ENCODE measurements around the gene ZBTB22. TPM values are rescaled to one million over a fixed set of nuclear protein-coding genes. Genes with fewer than 3 reads are reported as not detected.
A peak's percentile ranks its signal among the peaks of the same experiment; 100 is the strongest.
"Not testable (repeated sequence)": the region's sequence is repeated elsewhere in the genome, so short reads cannot be mapped to it uniquely, and the experiment has no call there.

The ZBTB22 gene
- total RNA-seq, 4 donors from 2014 or later, result 10.1 to 31.8 (median 17.2) TPM

- intact Hi-C loops (cut with DNase I; ENCODE audit: low total_unique reads), result no loop called here
- Histone ChIP-seq H3K27ac (peak overlapping the region; percentile 80 to 89 (median 86)), H3K27me3 (no peaks in the 10 kb centered on the region), H3K4me1 (peaks cover 6 to 21% (median 20%) of the 10 kb centered on the region in 4 donors), H3K36me3 (peaks cover 0 to 8% (median 0%) of the 10 kb centered on the region in 4 donors), H3K9me3 (no peaks in the 10 kb centered on the region), H3K4me3 (peak overlapping the region; percentile 69 to 93 (median 79))
- in situ Hi-C loops (cut with MboI; ENCODE audit: low pct_ligation_motif_present in 1 of 4, low pct_unique_long_range_greater_than_20kb in 1 of 4, low sequenced_read_pairs in 3 of 4), result no loop called here
- TF ChIP-seq POLR2AphosphoS5 (IDR thresholded peaks at IDR 0.05), result no peak
- TF ChIP-seq POLR2A (IDR thresholded peaks at IDR 0.05), result no peak
- TF ChIP-seq CTCF (IDR thresholded peaks at IDR 0.05), result no peak
- no peak for TF ChIP-seq EP300 (IDR thresholded peaks at IDR 0.05; ENCODE audit: low read depth)
- WGBS, 2 donors (ENCODE audit: low coverage in 1 of 2), result 7 to 16% methylated on average over 4 to 21 of the region's 21 CpGs
- DNase-seq, result no peak
Measured at GRCh38 chr6:33288141-33288920, 29.2 kb downstream of the ZBTB22 start.

- H3K4me1 ChIP-seq, result peaks cover 6 to 21% (median 20%) of the 10 kb centered on the region in 4 donors
- peaks cover 0 to 8% (median 0%) of the 10 kb centered on the region in 4 donors for H3K36me3 ChIP-seq
- intact Hi-C loops (cut with DNase I; ENCODE audit: low total_unique reads) (no loop called here), in situ Hi-C loops (cut with MboI; ENCODE audit: low pct_ligation_motif_present in 1 of 4, low pct_unique_long_range_greater_than_20kb in 1 of 4, low sequenced_read_pairs in 3 of 4) (no loop called here)
- H3K27me3 ChIP-seq, result no peaks in the 10 kb centered on the region
- H3K9me3 ChIP-seq, result no peaks in the 10 kb centered on the region
- H3K4me3 ChIP-seq, result no peak overlapping the region
- H3K27ac ChIP-seq, result no peak overlapping the region
- WGBS, 2 donors (ENCODE audit: low coverage in 1 of 2), result 80 to 93% methylated on average over 1 to 22 of the region's 22 CpGs
- no peak for TF ChIP-seq CTCF (IDR thresholded peaks at IDR 0.05)
- no peak for TF ChIP-seq POLR2A (IDR thresholded peaks at IDR 0.05)
- no peak for TF ChIP-seq EP300 (IDR thresholded peaks at IDR 0.05; ENCODE audit: low read depth)
- TF ChIP-seq POLR2AphosphoS5 (IDR thresholded peaks at IDR 0.05), result no peak
- no peak for DNase-seq
Measured at GRCh38 chr6:33286946-33287914, 30.3 kb downstream of the ZBTB22 start.

GRCh38 chr6:33285214-33285613 lies 32.3 kb downstream of the ZBTB22 start:
- intact Hi-C loops (cut with DNase I; ENCODE audit: low total_unique reads); H3K4me3 ChIP-seq; H3K36me3 ChIP-seq; H3K27me3 ChIP-seq; in situ Hi-C loops (cut with MboI; ENCODE audit: low pct_ligation_motif_present in 1 of 4, low pct_unique_long_range_greater_than_20kb in 1 of 4, low sequenced_read_pairs in 3 of 4); DNase-seq; H3K9me3 ChIP-seq; H3K27ac ChIP-seq: not testable (repeated sequence)
- H3K4me1 ChIP-seq, result peaks cover 6 to 15% (median 14%) of the 10 kb centered on the region in 4 donors
- WGBS, 2 donors (ENCODE audit: low coverage in 1 of 2), result 96 to 100% methylated on average over 1 to 4 of the region's 4 CpGs

GRCh38 chr6:33280539-33280938 lies 37.0 kb downstream of the ZBTB22 start:
- no peak for DNase-seq
- TF ChIP-seq POLR2AphosphoS5 (IDR thresholded peaks at IDR 0.05) (no peak), EP300 (IDR thresholded peaks at IDR 0.05; ENCODE audit: low read depth) (no peak), CTCF (IDR thresholded peaks at IDR 0.05) (no peak), POLR2A (IDR thresholded peaks at IDR 0.05) (no peak)
- Histone ChIP-seq H3K9me3 (no peaks in the 10 kb centered on the region), H3K4me1 (peaks cover 15 to 29% (median 21%) of the 10 kb centered on the region in 4 donors), H3K27ac (no peak overlapping the region), H3K36me3 (no peaks in the 10 kb centered on the region), H3K27me3 (no peaks in the 10 kb centered on the region), H3K4me3 (no peak overlapping the region)
- in situ Hi-C loops (cut with MboI; ENCODE audit: low pct_ligation_motif_present in 1 of 4, low pct_unique_long_range_greater_than_20kb in 1 of 4, low sequenced_read_pairs in 3 of 4) (no loop called here), intact Hi-C loops (cut with DNase I; ENCODE audit: low total_unique reads) (no loop called here)
- 95% methylated on average over 6 of the region's 6 CpGs; no CpG with 5 or more reads in 1 of the 2 donors for WGBS, 2 donors (ENCODE audit: low coverage in 1 of 2)

All from transverse colon (tissue), 4 donors.